ENCODE results near the gene RET.

RET gene

DNA sequence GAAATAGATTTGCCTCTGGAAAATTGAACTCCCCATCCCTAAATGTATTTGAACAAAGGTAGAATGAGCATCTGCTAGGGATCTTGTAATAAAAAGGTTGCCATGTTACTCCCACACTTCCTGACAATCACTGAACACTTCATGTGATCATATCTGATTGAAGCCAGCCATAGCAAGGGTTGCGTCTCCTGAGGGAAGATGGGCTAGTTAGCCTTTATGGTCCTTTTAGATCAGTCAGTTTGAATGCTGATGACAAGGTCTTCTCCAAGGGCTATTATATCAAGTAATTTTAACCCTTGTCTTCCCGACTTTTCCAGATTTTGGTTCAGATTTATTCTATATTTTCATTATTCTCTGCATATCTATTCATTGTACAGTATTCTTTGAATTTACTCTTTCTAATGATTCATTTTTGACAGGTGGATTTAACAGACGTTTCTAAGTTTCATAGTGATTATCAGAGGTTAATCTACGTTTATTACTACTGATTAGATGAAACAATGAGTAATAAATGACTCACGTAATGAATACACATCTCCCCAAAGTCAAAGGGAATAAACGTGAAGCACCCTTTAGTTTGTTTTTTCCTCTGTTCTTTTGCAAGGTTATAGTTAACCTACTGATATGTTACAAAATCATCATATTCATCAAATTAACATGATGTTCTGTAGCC is 89.5 kb downstream of the RET start:
- DNase-seq (ENCODE audit: low spot score): no peak

DNA sequence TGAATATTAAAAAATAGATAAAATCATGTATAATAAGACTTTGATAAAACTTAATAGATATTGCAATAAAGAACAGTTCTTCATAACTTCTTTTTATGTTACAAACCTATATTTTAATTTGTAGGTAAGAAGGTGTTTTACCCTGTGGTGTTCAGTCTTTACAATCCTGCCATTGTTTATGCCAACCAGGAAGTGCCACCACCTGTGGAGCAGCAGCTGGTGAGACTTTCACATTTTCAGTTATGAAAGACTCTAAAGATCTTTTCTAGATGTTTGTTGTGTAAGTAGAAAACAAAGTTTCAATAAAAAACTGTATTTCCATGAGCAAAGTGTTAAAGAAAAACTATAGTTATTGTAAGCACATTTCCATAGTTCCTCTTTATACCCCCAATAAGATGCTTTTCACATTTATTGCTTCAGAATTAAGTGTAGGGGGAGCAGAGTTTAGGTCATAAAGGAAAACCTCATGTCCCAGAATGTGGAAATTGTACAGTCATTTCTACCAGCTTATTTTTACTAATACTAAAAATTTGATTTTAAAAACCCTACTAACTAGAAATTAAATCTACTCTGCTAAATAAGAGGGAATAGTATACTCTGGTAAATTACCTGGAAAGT is 90.1 kb downstream of the RET start:
- no peak for DNase-seq (ENCODE audit: low spot score)

DNA sequence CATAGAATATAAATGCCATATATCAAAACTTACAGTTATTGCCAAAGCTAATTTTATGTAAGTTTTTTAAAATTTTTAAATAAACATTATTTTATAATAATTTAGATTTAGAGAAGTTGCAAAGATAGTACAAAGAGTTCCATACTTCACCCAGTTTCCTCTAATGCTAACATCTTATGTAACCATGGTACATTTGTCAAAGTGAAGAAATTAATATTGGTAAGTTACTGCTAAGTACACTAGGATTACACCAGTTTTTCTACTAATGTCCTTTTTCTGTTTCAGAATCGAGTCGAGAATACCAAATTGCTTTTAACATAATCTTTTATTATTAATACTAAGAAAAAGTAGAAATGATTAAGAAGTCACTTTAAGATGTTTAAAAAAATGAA is 90.6 kb downstream of the RET start:
- no peak for DNase-seq (ENCODE audit: low spot score)

DNA sequence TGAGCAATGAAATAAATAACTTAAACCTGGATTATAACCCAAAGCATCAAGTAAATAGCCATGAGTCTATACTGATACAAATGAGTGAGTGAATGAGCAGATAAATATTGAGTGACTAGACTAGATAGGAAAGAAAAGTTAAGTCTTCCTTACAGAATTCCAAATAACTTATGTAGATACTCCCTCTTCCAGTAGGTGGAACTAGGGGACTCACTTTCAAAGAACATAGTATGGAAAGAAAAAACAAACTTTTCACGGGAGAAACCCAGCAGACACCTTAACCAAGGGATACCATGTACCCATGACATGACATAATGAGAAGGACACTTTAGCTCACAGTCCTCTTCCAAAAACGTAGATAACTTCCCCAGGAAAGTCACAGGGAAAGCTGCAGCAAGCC is 93.6 kb downstream of the RET start:
- DNase-seq (ENCODE audit: low spot score): no peak

DNA sequence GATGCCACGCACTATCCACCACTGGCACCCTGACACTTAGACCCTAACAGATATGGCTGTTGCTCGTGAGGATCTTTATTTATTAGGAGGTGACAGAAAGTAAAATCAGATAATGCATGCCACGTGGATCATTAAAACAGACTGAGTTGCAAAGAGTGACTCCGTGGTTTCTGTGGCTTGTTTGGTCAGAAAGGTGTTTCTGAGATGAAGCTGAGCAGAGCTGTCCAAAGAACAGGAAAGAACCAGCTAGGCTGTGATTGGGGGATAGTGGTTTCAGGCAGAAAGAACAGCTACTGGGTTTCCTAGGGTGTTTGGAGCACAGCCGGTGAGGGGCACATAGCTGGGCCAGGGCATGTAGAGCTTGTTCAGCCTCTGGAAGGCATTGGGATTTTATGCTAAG is 95.8 kb downstream of the RET start:
- no peak for DNase-seq (ENCODE audit: low spot score)

DNA sequence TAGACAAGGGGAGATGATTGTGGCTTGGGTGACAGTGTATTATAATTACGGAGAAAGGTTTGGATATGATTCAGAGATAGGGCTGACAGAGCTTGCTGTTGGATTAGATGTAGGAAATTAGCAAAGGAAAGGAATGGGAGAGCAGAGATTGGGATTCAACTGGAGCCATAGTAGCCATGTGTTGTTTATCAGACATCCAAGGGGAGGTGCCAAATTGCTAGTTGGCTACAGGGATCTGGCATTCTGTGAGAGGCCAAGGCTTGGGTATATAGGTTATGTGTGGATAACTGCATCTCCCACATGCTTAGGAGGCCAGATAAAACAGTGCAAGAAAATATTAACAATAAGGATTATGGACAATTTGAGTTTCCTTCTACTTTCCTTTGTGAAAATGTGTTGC is 96.3 kb downstream of the RET start:
- DNase-seq (ENCODE audit: low spot score): no peak

DNA sequence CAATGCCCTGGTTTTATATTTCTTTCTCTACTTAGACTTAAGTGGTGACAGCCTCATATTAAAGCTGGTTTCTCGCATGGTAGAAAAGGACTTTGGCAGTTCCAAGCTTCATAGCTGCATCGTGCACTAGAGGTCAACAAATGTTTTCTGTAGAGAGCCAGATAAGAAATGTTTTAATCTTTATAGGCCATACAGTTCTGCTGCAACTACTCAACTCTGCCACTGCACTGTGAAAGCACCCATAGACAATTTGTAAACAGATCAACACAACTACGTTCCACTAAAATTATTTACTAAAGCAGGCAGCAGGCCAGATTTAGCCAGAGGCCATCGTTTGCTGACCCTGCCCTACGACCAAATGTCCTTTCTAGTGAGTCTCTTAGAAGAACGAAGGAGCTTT is 98.1 kb downstream of the RET start:
- DNase-seq (ENCODE audit: low spot score): no peak

DNA sequence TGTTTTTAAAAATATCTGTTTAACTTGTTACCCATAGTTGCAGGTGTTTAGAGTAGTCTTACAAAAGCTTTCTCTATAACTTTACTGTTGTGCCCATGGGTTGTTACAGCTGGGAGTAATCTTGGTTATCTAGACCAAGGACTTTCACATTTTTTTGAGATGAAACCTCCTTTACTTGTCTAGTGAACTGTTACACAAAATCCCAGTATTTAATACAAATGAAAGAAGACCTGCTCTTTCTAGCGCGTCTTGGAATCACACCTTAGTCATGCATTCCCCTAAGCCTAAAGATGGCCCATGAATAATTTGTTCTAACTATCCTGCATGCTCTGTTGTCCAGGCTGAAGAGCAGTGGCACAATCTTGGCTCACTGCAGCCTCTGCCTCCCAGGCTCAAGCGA is 99.4 kb downstream of the RET start:
- DNase-seq (ENCODE audit: low spot score): no peak

DNA sequence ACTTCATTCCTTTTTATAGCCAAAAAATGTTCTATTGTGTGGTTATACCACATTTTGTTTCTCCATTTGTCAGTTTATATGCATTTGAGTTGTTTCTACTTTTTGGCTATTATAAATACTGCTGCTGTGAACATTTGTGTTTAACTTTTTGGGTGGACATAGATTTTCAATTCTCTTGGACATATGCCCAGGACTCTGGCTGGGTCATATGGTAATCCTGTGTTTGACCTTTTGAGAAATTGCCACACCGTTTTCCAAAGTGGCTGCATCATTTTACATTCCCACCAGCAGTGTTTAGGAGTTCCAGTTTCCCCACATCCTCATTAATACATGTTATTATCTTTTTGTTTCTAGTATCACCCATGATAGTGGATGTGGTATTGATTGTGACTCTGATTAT is 100.7 kb downstream of the RET start:
- no peak for DNase-seq (ENCODE audit: low spot score)
